SU-DHL-6 (cell line): Measurements from ENCODE around the gene FCAMR.

ENCODE experiments used
- H2AFZ ChIP-seq: fragments of 200-600 bp; sonication (generic); 2 replicates; pipeline ENCODE4 v1.6.1; 2014; ENCODE audit warnings: low read depth, mild to moderate bottlenecking, moderate library complexity, mixed read lengths, antibody characterized with exemption, low read length; ENCODE audit not compliant: severe bottlenecking
- H3F3A ChIP-seq: fragments of 200-600 bp; shearing (Covaris generic); 2 replicates; pipeline ENCODE4 v1.6.0; 2016; ENCODE audit warnings: antibody characterized with exemption, mild to moderate bottlenecking; ENCODE audit not compliant: insufficient read depth
- H3K27ac ChIP-seq: fragments of 200-600 bp; sonication (generic); 2 replicates; pipeline ENCODE4 v1.5.1; 2016; ENCODE audit warnings: low read depth, mild to moderate bottlenecking, low read length, moderate library complexity, mixed read lengths
- H3K27me3 ChIP-seq: fragments of 200-600 bp; sonication (generic), shearing (Covaris generic); 2 replicates; pipeline ENCODE4 v1.6.0; 2014; ENCODE audit warnings: mild to moderate bottlenecking, low read length
- H3K36me3 ChIP-seq: fragments of 200-600 bp; sonication (generic); 2 replicates; pipeline ENCODE4 v1.6.1; 2014; ENCODE audit warnings: mild to moderate bottlenecking, low read length, mixed read lengths
- H3K4me2 ChIP-seq: fragments of 300-600, 200-600 bp; shearing (Covaris generic), sonication (generic); 2 replicates; pipeline ENCODE4 v1.6.0; 2014; ENCODE audit warnings: low read length, low read depth, mild to moderate bottlenecking; ENCODE audit not compliant: poor library complexity, severe bottlenecking
- H3K4me3 ChIP-seq: fragments of 200-600 bp; sonication (generic); 2 replicates; pipeline ENCODE4 v1.5.1; 2014; ENCODE audit warnings: antibody characterized with exemption, low read length, mild to moderate bottlenecking, mixed read lengths; ENCODE audit not compliant: insufficient read depth, poor library complexity, severe bottlenecking
- H3K79me2 ChIP-seq: fragments of 200-600 bp; sonication (generic); 2 replicates; pipeline ENCODE4 v1.6.1; 2014; ENCODE audit warnings: mild to moderate bottlenecking, low read length, moderate library complexity; ENCODE audit not compliant: insufficient read depth
- H3K9ac ChIP-seq: fragments of 200-600 bp; sonication (generic); 2 replicates; pipeline ENCODE4 v1.7.0; 2014; ENCODE audit warnings: mild to moderate bottlenecking, low read length
- H3K9me2 ChIP-seq: fragments of 200-600 bp; sonication (generic); replicated peaks from 2 replicates; pipeline ENCODE4 v1.6.1; 2014; ENCODE audit warnings: low read length; ENCODE audit not compliant: insufficient read depth
- H3K9me3 ChIP-seq: fragments of 200-600 bp; sonication (generic); 2 replicates; pipeline ENCODE4 v1.6.1; 2014; ENCODE audit warnings: low read length, mixed read lengths; ENCODE audit not compliant: insufficient read depth
- H4K20me1 ChIP-seq: fragments of 200-600 bp; sonication (generic); 2 replicates; pipeline ENCODE4 v1.6.1; 2014; ENCODE audit warnings: low read depth, mild to moderate bottlenecking, antibody characterized with exemption, low read length, moderate library complexity, mixed read lengths
- EZH2phosphoT487 ChIP-seq: fragments of 200-600 bp; sonication (generic), shearing (Covaris generic); conservative IDR thresholded peaks from 2 replicates; pipeline ENCODE4 v1.6.1; 2018; ENCODE audit warnings: mild to moderate bottlenecking, antibody characterized with exemption, low read length, moderate library complexity, mixed read lengths
- TF ChIP-seq, protein P1 (sequence below): fragments of 200-600 bp; sonication (generic); IDR thresholded peaks from one replicate; pipeline ENCODE4 v1.5.1; 2017; ENCODE audit warnings: antibody characterized with exemption, mild to moderate bottlenecking, low read length, moderate library complexity; ENCODE audit not compliant: insufficient read depth, poor library complexity, severe bottlenecking

FCAMR gene, protein sequence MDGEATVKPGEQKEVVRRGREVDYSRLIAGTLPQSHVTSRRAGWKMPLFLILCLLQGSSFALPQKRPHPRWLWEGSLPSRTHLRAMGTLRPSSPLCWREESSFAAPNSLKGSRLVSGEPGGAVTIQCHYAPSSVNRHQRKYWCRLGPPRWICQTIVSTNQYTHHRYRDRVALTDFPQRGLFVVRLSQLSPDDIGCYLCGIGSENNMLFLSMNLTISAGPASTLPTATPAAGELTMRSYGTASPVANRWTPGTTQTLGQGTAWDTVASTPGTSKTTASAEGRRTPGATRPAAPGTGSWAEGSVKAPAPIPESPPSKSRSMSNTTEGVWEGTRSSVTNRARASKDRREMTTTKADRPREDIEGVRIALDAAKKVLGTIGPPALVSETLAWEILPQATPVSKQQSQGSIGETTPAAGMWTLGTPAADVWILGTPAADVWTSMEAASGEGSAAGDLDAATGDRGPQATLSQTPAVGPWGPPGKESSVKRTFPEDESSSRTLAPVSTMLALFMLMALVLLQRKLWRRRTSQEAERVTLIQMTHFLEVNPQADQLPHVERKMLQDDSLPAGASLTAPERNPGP

DNA sequence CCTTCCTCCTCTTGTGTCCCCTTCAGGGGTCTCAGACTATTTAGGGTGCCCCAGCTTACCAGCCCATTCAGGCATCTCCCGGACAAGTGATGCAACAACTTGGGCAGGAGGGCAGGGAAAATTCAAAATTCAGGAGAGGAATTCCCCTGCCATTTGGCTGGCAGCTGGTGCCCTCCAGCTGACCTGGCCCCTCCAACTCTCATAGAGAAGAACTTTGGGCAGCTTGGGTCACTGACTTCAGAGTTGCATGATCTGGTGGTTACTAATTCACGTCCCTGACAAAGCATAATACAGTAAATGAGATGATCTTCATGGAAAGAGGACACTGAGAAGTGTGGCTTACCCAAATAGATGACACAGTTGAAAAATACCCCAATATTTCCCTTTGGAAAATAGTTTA, at the start of gene FCAMR:
Gene FCAMR, minus strand, starts transcription at position 15 of the 400 bp plus-strand sequence. CDS start 335 bp downstream, outside the sequence.
- Histone ChIP-seq H3K4me2 (no peak within 1 kb of the TSS), H3K9me3 (no peaks in the 10 kb centered on the region), H3K9ac (no peak within 1 kb of the TSS), H3K9me2 (no peaks in the 10 kb centered on the region), H3K4me3 (no peak within 1 kb of the TSS), H3F3A (no peaks in the 10 kb centered on the region), H2AFZ (no peak within 1 kb of the TSS), H3K79me2 (no peaks in the 10 kb centered on the region), H4K20me1 (no peaks in the 10 kb centered on the region), H3K27me3 (no peaks in the 10 kb centered on the region), H3K27ac (no peak within 1 kb of the TSS), H3K36me3 (no peaks in the 10 kb centered on the region)
- TF ChIP-seq EZH2phosphoT487 = no peak
- TF ChIP-seq, protein P1, sequence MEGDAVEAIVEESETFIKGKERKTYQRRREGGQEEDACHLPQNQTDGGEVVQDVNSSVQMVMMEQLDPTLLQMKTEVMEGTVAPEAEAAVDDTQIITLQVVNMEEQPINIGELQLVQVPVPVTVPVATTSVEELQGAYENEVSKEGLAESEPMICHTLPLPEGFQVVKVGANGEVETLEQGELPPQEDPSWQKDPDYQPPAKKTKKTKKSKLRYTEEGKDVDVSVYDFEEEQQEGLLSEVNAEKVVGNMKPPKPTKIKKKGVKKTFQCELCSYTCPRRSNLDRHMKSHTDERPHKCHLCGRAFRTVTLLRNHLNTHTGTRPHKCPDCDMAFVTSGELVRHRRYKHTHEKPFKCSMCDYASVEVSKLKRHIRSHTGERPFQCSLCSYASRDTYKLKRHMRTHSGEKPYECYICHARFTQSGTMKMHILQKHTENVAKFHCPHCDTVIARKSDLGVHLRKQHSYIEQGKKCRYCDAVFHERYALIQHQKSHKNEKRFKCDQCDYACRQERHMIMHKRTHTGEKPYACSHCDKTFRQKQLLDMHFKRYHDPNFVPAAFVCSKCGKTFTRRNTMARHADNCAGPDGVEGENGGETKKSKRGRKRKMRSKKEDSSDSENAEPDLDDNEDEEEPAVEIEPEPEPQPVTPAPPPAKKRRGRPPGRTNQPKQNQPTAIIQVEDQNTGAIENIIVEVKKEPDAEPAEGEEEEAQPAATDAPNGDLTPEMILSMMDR = no peak

DNA sequence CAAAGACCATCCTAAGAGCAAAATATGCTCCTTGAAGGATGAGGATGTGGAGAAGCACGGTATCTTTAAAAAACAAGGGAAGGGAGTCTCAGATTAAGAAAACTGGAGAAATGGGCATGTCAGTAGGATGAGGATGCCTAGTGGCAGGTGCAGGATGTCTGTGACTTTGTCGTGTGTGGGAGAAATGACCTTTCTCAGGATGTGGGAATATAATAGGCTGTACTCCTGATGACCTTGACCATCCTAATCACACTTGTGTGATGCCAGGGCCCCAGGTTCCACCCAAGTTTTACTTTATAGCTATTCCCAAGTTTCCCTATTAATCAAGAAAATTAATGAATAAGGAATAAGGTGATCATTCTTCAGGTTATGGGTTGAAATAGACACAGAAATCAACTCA, 49.4 kb upstream of the FCAMR start:
- no peaks in the 10 kb centered on the region for H3K27me3 ChIP-seq
- H3K4me2 ChIP-seq = no peak overlapping the region
- no peak overlapping the region for H3K27ac ChIP-seq
- H2AFZ ChIP-seq = no peak overlapping the region
- TF ChIP-seq, protein P1 = no peak
- TF ChIP-seq EZH2phosphoT487 = no peak
- H3K36me3 ChIP-seq = no peaks in the 10 kb centered on the region
- no peaks in the 10 kb centered on the region for H3F3A ChIP-seq
- no peak overlapping the region for H3K9ac ChIP-seq
- H3K4me3 ChIP-seq = no peak overlapping the region
- H3K9me2 ChIP-seq = no peaks in the 10 kb centered on the region
- no peaks in the 10 kb centered on the region for H4K20me1 ChIP-seq
- no peaks in the 10 kb centered on the region for H3K79me2 ChIP-seq
- no peaks in the 10 kb centered on the region for H3K9me3 ChIP-seq

DNA sequence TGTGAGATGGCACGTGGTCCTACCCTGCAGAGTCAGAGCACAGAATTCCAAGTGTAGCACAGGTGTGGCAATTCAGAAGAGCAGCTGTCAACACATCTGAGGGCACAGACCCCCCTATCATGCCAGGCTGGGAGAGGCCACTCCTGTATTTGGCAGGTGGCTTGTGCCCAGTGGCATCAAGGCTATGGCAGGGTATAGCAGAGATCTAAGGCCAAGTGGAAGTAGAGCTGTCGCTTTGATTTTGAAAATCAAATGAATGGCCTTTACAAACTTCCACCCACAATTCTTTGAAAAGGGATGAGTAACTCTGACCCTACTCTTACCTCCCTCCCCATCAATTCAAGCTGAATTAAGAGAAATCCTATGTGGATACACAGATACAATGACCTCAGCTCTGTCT, 48.9 kb upstream of the FCAMR start:
- H3K79me2 ChIP-seq = no peaks in the 10 kb centered on the region
- no peaks in the 10 kb centered on the region for H4K20me1 ChIP-seq
- no peak overlapping the region for H3K4me3 ChIP-seq
- no peaks in the 10 kb centered on the region for H3K27me3 ChIP-seq
- H3K27ac ChIP-seq = no peak overlapping the region
- no peak overlapping the region for H2AFZ ChIP-seq
- H3F3A ChIP-seq = no peaks in the 10 kb centered on the region
- no peaks in the 10 kb centered on the region for H3K9me2 ChIP-seq
- no peak overlapping the region for H3K4me2 ChIP-seq
- TF ChIP-seq, protein P1 = no peak
- no peak for TF ChIP-seq EZH2phosphoT487
- no peaks in the 10 kb centered on the region for H3K9me3 ChIP-seq
- H3K36me3 ChIP-seq = no peaks in the 10 kb centered on the region
- H3K9ac ChIP-seq = no peak overlapping the region
